OCI-LY7 (cell line): ENCODE results near the gene COP1. TPM values are rescaled to one million over a fixed set of nuclear protein-coding genes. Genes with fewer than 3 reads are reported as not detected.

Source experiments
- BruUV-seq: library from RNA; stranded (reverse); fragments of 400-500 nt; replicated peaks from 2 replicates; lab custom pipeline; 2021; lab: Mats Ljungman, UMichigan
- CTCF ChIA-PET: fragments of 300-600 bp; sonication (Branson Sonifier 250); formaldehyde crosslinking; loops from one replicate; lab custom pipeline; 2022; ENCODE audit warnings: antibody characterized with exemption; ENCODE audit not compliant: unreplicated experiment; lab: Charles Lee
- POLR2A ChIA-PET: fragments of 300-600 bp; sonication (Branson Sonifier 250); formaldehyde crosslinking; loops from one replicate; lab custom pipeline; 2022; ENCODE audit warnings: antibody characterized with exemption; lab: Charles Lee
- DNase-seq: peaks from one replicate; pipeline ENCODE4 v3.0.0-alpha.2; 2015; ENCODE audit warnings: low spot score
- H2AFZ ChIP-seq: fragments of 200-600 bp; sonication (generic), shearing (Covaris generic); 2 replicates; pipeline ENCODE4 v1.6.1; 2014; ENCODE audit warnings: mild to moderate bottlenecking, antibody characterized with exemption, low read length, moderate library complexity
- H3K27ac ChIP-seq: fragments of 200-600 bp; sonication (generic); 2 replicates; pipeline ENCODE4 v1.5.1; 2014; ENCODE audit warnings: mixed run types, low read depth, mild to moderate bottlenecking, moderate library complexity, low read length, inconsistent platforms; ENCODE audit not compliant: poor library complexity, severe bottlenecking
- H3K36me3 ChIP-seq: fragments of 200-600 bp; sonication (generic); 2 replicates; pipeline ENCODE4 v1.6.1; 2014; ENCODE audit warnings: mild to moderate bottlenecking, antibody characterized with exemption, low read length, moderate library complexity, mixed read lengths; ENCODE audit not compliant: insufficient read depth
- H3K4me1 ChIP-seq: fragments of 200-600 bp; sonication (generic); 2 replicates; pipeline ENCODE4 v1.5.1; 2014; ENCODE audit warnings: mild to moderate bottlenecking, low read length; ENCODE audit not compliant: insufficient read depth, poor library complexity, severe bottlenecking
- H3K4me2 ChIP-seq: fragments of 200-600 bp; sonication (generic); 2 replicates; pipeline ENCODE4 v1.6.1; 2014; ENCODE audit warnings: mild to moderate bottlenecking, low read length
- H3K4me3 ChIP-seq: fragments of 200-600 bp; sonication (generic); 2 replicates; pipeline ENCODE4 v1.5.1; 2014; ENCODE audit warnings: mild to moderate bottlenecking, low read depth, low read length; ENCODE audit not compliant: poor library complexity, severe bottlenecking
- H3K79me2 ChIP-seq: fragments of 200-600 bp; sonication (generic); 2 replicates; pipeline ENCODE4 v1.6.1; 2016; ENCODE audit warnings: low read depth, mild to moderate bottlenecking, low read length, moderate library complexity, mixed read lengths; ENCODE audit not compliant: insufficient read depth
- H3K9me2 ChIP-seq: fragments of 200-600 bp; sonication (generic); 2 replicates; pipeline ENCODE4 v1.6.1; 2016; ENCODE audit warnings: mild to moderate bottlenecking, low read length, mixed read lengths; ENCODE audit not compliant: insufficient read depth
- H3K9me3 ChIP-seq: fragments of 200-600 bp; sonication (generic); 2 replicates; pipeline ENCODE4 v1.6.1; 2014; ENCODE audit warnings: mild to moderate bottlenecking, mixed run types, low read length, mixed read lengths
- H4K20me1 ChIP-seq: fragments of 200-600 bp; sonication (generic); 2 replicates; pipeline ENCODE4 v1.6.1; 2014; ENCODE audit warnings: mild to moderate bottlenecking, antibody characterized with exemption, low read length, moderate library complexity, mixed read lengths; ENCODE audit not compliant: insufficient read depth
- EZH2phosphoT487 ChIP-seq: fragments of 200-600 bp; sonication (generic); IDR thresholded peaks from 2 replicates; pipeline ENCODE4 v1.6.1; 2018; ENCODE audit warnings: low read depth, borderline replicate concordance, mild to moderate bottlenecking, mixed run types, antibody characterized with exemption, low read length, moderate library complexity, mixed read lengths
- intact Hi-C: fragments of 100-400 bp; cut with micrococcal nuclease; formaldehyde crosslinking; loops from one replicate; pipeline ENCODE4 v1.10.0; 2022; ENCODE audit not compliant: unreplicated experiment
- total RNA-seq, 2 experiments: library from RNA; depleted of rRNA in 1 of 2; stranded (reverse); fragments of >200 nt in 1 of 2; shearing (Covaris generic) in 1 of 2; gene quantifications; 2 replicates each; pipeline ENCODE4 v1.2.3, GENCODE V29; 2014 to 2022
- TF ChIP-seq, protein P1 (sequence below): fragments of 200-600 bp; sonication (generic); conservative IDR thresholded peaks from 2 replicates; pipeline ENCODE4 v1.5.1; 2014; ENCODE audit warnings: mild to moderate bottlenecking, antibody characterized with exemption, low read length, moderate library complexity, mixed read lengths

Gene COP1
- total RNA-seq, 2 experiments from 2014 or later: 75.2 to 76.9 TPM

DNA sequence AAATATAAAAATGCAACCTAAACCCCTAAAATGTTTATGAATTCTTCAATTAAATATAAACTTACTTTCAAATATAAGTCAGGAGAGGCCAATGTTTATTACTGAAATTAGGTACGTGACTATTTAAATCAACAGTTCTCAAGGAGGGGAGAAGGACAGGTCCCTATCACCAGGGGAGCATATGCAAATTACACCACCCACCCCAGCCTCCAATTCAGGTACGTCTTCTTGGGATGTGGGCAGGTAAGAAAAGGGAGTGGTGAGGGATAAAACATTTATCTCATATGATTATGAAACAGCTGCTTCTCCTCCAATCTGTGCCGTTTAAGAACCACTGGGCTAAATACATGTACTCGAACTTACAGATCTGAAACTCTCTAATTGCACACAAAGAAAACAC is 3.4 kb downstream of the COP1 start:
- Histone ChIP-seq H3K9me3 (peaks cover 4% of the 10 kb centered on the region; the same call in 1 of the 2 replicates), H3K4me1 (peaks cover 58% of the 10 kb centered on the region), H3K79me2 (peaks cover 92% of the 10 kb centered on the region), H3K9me2 (no peaks in the 10 kb centered on the region), H3K27ac (peak overlapping the region; percentile 52), H3K36me3 (peaks cover 18% of the 10 kb centered on the region), H2AFZ (no peak overlapping the region), H4K20me1 (peaks cover 39% of the 10 kb centered on the region), H3K4me2 (peak overlapping the region; percentile 84), H3K4me3 (peak overlapping the region; percentile 99)
- TF ChIP-seq EZH2phosphoT487: no peak
- TF ChIP-seq, protein P1, sequence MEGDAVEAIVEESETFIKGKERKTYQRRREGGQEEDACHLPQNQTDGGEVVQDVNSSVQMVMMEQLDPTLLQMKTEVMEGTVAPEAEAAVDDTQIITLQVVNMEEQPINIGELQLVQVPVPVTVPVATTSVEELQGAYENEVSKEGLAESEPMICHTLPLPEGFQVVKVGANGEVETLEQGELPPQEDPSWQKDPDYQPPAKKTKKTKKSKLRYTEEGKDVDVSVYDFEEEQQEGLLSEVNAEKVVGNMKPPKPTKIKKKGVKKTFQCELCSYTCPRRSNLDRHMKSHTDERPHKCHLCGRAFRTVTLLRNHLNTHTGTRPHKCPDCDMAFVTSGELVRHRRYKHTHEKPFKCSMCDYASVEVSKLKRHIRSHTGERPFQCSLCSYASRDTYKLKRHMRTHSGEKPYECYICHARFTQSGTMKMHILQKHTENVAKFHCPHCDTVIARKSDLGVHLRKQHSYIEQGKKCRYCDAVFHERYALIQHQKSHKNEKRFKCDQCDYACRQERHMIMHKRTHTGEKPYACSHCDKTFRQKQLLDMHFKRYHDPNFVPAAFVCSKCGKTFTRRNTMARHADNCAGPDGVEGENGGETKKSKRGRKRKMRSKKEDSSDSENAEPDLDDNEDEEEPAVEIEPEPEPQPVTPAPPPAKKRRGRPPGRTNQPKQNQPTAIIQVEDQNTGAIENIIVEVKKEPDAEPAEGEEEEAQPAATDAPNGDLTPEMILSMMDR: no peak
- intact Hi-C loops: loop anchor here (10.0 kb wide), 1 partner anchor 1179 kb away; the partner anchor contains the start of gene MRPS14
- no peak for DNase-seq
- no TSS peak for BruUV-seq
- CTCF ChIA-PET: no interaction called here
- POLR2A ChIA-PET: interaction anchor here (0.6 to 2.8 kb wide), 6 partner anchors 9 to 552 kb away, joined by 3 to 22 read pairs (median 4); no protein-coding TSS in a partner anchor

DNA sequence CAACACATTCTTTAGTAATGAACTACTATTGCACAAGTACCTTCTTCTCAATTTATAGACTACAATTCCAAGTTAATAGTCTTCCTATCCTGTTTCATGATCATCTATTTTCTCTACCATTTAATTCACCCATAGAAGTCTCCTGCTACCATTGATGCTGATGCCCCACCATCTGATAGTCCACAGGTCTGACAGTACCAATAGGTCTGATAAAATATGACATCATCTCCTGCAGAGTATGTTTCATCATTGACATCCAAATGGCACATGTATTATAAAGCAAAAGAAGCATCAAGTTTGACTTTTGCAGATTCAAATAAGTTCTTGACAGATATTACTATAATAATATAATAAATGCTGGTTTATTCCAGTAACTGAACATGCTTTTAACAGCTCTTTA is 5.5 kb downstream of the COP1 start:
- Histone ChIP-seq H3K9me2 (no peaks in the 10 kb centered on the region), H3K9me3 (peaks cover 16% of the 10 kb centered on the region; the same call in 1 of the 2 replicates), H3K4me1 (peaks cover 61% of the 10 kb centered on the region), H3K27ac (no peak overlapping the region), H2AFZ (no peak overlapping the region), H3K36me3 (peaks cover 35% of the 10 kb centered on the region), H3K4me2 (peak overlapping the region; percentile 84; the same call in 1 of the 2 replicates), H3K4me3 (no peak overlapping the region), H3K79me2 (peaks cover 100% of the 10 kb centered on the region), H4K20me1 (peaks cover 39% of the 10 kb centered on the region)
- no peak for TF ChIP-seq EZH2phosphoT487
- TF ChIP-seq, protein P1: no peak
- ChIA-PET POLR2A (interaction anchor here (0.5 to 2.8 kb wide), 4 partner anchors 16 to 1622 kb away, joined by 3 to 22 read pairs (median 6); no protein-coding TSS in a partner anchor), CTCF (no interaction called here)
- DNase-seq: no peak
- intact Hi-C loops: loop anchor here (10.0 kb wide), 1 partner anchor 1177 kb away; the partner anchor contains the start of gene MRPS14
- BruUV-seq: no TSS peak

DNA sequence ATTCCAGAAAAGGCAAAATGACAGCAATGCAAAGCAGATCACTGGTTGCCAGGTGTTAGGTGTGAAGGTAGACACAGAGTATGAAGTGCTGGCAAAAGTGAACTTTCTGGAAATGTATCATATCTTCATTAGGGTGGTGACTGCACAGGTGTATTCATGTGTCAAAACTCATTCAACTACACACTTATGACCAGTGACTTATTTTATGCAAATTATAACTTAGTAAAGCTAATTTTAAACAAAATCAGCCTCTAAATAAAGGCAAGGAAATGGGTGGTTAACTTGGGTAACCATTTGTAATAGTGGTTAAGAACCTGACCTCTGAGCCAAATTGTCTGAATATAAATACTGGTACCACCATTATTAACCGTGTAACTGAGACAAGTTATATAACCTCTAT is 7.4 kb downstream of the COP1 start:
- Histone ChIP-seq H2AFZ (no peak overlapping the region), H3K4me2 (peak overlapping the region; percentile 39), H3K79me2 (peaks cover 100% of the 10 kb centered on the region), H3K9me3 (peaks cover 16% of the 10 kb centered on the region; the same call in 1 of the 2 replicates), H3K4me1 (peaks cover 61% of the 10 kb centered on the region), H3K9me2 (no peaks in the 10 kb centered on the region), H4K20me1 (peaks cover 32% of the 10 kb centered on the region), H3K4me3 (peak overlapping the region; percentile 3), H3K27ac (peak overlapping the region; percentile 9), H3K36me3 (peaks cover 30% of the 10 kb centered on the region)
- ChIA-PET CTCF (no interaction called here), POLR2A (no interaction called here)
- intact Hi-C loops: loop anchor here (10.0 kb wide), 1 partner anchor 1175 kb away; the partner anchor contains the start of gene MRPS14
- no TSS peak for BruUV-seq
- TF ChIP-seq, protein P1: no peak
- TF ChIP-seq EZH2phosphoT487: no peak
- DNase-seq: no peak
